Endodermal cell (in vitro differentiated cells): Measurements from ENCODE around the gene TAF6. TPM values are rescaled to one million over a fixed set of nuclear protein-coding genes. Genes with fewer than 3 reads are reported as not detected.

Experiments
- DNase-seq: peaks from one replicate; pipeline ENCODE4 v3.0.0-alpha.2; 2017
- H3K27ac ChIP-seq: 2 replicates; pipeline ENCODE4 v1.5.1; 2013; ENCODE audit warnings: mild to moderate bottlenecking, low read depth, low read length, moderate library complexity
- H3K27me3 ChIP-seq: 2 replicates; pipeline ENCODE4 v1.6.1; 2013; ENCODE audit warnings: mild to moderate bottlenecking, low read length, moderate library complexity; ENCODE audit not compliant: insufficient read depth, control insufficient read depth, poor library complexity, severe bottlenecking
- H3K36me3 ChIP-seq: 2 replicates; pipeline ENCODE4 v1.7.0; 2013; ENCODE audit warnings: mild to moderate bottlenecking, low read length, moderate library complexity; ENCODE audit not compliant: control insufficient read depth, insufficient read depth
- H3K4me1 ChIP-seq: one replicate; pipeline ENCODE4 v1.7.0; 2013; ENCODE audit warnings: low read length; ENCODE audit not compliant: control insufficient read depth, insufficient read depth
- H3K4me3 ChIP-seq: 2 replicates; pipeline ENCODE4 v1.5.1; 2013; ENCODE audit warnings: mild to moderate bottlenecking, low read length, moderate library complexity
- H3K9ac ChIP-seq: 2 replicates; pipeline ENCODE4 v1.6.1; 2013; ENCODE audit warnings: mild to moderate bottlenecking, low read length, moderate library complexity; ENCODE audit not compliant: poor library complexity, severe bottlenecking; ENCODE audit errors: extremely low read depth
- H3K9me3 ChIP-seq: 2 replicates; pipeline ENCODE4 v1.6.1; 2013; ENCODE audit warnings: mild to moderate bottlenecking, low read length, moderate library complexity; ENCODE audit not compliant: control insufficient read depth
- H3K27ac Mint-ChIP-seq: 2 replicates; pipeline ENCODE4 v1.8.0; 2020; ENCODE audit warnings: mixed read lengths
- H3K27me3 Mint-ChIP-seq: 2 replicates; pipeline ENCODE4 v1.8.0; 2021; ENCODE audit warnings: mild to moderate bottlenecking, mixed read lengths; ENCODE audit not compliant: insufficient read depth
- H3K36me3 Mint-ChIP-seq: 2 replicates; pipeline ENCODE4 v1.8.0; 2020; ENCODE audit warnings: low read depth, mixed read lengths
- H3K4me1 Mint-ChIP-seq: 2 replicates; pipeline ENCODE4 v1.8.0; 2020; ENCODE audit warnings: mixed read lengths
- H3K4me3 Mint-ChIP-seq: 2 replicates; pipeline ENCODE4 v1.8.0; 2020; ENCODE audit warnings: mild to moderate bottlenecking, moderate library complexity, mixed read lengths
- H3K9me3 Mint-ChIP-seq: 2 replicates; pipeline ENCODE4 v1.8.0; 2020; ENCODE audit warnings: mild to moderate bottlenecking, mixed read lengths
- WGBS, 2 experiments: methylation state at CpG; one replicate each; pipeline versions ENCODE4 v1.1.5 to v1.1.7; 2013; ENCODE audit warnings: missing lambda C conversion rate in 2 of 2, mixed read lengths in 1 of 2; ENCODE audit not compliant: insufficient coverage in 1 of 2, insufficient read length in 1 of 2; 5-methylcytosine and 5-hydroxymethylcytosine counted together
- total RNA-seq, 2 donors: library from RNA; stranded (reverse); fragmentation: NEBNext Ultra II Directional in 1 of 2; extraction: Animal tissue kit (Norgen Biotek cat#: 25700) in 1 of 2; gene quantifications; 2 replicates in 1 of 2; 3 replicates in 1 of 2; pipeline ENCODE4 v1.2.1, GENCODE V29; 2021
- TF ChIP-seq, protein P1 (sequence below): fragments of 200-600 bp; sonication (generic); conservative IDR thresholded peaks from 2 replicates; pipeline ENCODE4 v1.5.0; 2021; ENCODE audit warnings: antibody characterized with exemption, mild to moderate bottlenecking

Gene TAF6
- total RNA-seq, 2 donors from 2014 or later, result 83.1 to 113 TPM

DNA sequence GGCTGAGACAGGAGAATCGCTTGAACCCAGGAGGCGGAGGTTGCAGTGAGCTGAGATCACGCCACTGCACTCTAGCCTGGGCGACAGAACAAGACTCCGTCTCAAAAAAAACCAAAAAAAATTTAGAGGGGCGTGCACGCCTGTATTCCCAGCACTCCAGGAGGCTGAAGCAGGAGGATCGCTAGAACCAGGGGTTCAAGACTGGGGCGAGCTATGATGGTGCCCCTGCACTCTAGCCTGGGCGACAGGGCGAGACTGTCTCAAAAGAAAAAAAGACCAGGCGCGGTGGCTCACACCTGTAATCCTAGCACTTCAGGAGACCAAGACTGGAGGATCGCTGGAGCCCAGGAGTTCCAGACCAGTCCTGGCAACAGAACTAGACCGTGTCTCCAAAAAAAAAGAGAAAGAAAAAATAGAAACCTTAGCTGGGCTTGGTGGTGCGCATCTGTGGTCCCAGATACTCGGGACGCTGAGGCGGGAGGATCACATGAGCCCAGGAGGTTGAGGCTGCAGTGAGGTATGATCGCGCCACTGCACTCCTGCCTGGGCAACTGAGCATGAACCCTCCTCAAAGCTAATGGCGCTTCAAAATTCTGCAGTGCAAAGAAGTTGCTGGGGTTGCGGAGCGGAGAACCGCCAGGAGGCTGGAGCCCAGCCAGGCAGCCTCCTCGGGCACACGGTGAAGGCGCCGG is 7.2 kb upstream of the TAF6 start:
- Mint-ChIP-seq H3K36me3 (peaks cover 6% of the 10 kb centered on the region), H3K4me1 (peaks cover 6% of the 10 kb centered on the region), H3K9me3 (no peaks in the 10 kb centered on the region), H3K27ac (peak overlapping the region; percentile 99), H3K27me3 (peaks cover 21% of the 10 kb centered on the region), H3K4me3 (peak overlapping the region; percentile 96)
- peaks cover 5% of the 10 kb centered on the region for H3K36me3 ChIP-seq
- H3K4me3 ChIP-seq, result peak overlapping the region; percentile 85
- TF ChIP-seq, protein P1, sequence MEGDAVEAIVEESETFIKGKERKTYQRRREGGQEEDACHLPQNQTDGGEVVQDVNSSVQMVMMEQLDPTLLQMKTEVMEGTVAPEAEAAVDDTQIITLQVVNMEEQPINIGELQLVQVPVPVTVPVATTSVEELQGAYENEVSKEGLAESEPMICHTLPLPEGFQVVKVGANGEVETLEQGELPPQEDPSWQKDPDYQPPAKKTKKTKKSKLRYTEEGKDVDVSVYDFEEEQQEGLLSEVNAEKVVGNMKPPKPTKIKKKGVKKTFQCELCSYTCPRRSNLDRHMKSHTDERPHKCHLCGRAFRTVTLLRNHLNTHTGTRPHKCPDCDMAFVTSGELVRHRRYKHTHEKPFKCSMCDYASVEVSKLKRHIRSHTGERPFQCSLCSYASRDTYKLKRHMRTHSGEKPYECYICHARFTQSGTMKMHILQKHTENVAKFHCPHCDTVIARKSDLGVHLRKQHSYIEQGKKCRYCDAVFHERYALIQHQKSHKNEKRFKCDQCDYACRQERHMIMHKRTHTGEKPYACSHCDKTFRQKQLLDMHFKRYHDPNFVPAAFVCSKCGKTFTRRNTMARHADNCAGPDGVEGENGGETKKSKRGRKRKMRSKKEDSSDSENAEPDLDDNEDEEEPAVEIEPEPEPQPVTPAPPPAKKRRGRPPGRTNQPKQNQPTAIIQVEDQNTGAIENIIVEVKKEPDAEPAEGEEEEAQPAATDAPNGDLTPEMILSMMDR, result peak; percentile 29
- H3K9me3 ChIP-seq, result no peaks in the 10 kb centered on the region
- peak overlapping the region; percentile 92 for H3K27ac ChIP-seq
- H3K4me1 ChIP-seq, result no peaks in the 10 kb centered on the region
- WGBS, 2 experiments, result 24 to 29% methylated on average over 21 to 29 of the region's 29 CpGs
- peaks cover 12% of the 10 kb centered on the region for H3K27me3 ChIP-seq
- peak overlapping the region; percentile 88 for H3K9ac ChIP-seq
- DNase-seq, result no peak

DNA sequence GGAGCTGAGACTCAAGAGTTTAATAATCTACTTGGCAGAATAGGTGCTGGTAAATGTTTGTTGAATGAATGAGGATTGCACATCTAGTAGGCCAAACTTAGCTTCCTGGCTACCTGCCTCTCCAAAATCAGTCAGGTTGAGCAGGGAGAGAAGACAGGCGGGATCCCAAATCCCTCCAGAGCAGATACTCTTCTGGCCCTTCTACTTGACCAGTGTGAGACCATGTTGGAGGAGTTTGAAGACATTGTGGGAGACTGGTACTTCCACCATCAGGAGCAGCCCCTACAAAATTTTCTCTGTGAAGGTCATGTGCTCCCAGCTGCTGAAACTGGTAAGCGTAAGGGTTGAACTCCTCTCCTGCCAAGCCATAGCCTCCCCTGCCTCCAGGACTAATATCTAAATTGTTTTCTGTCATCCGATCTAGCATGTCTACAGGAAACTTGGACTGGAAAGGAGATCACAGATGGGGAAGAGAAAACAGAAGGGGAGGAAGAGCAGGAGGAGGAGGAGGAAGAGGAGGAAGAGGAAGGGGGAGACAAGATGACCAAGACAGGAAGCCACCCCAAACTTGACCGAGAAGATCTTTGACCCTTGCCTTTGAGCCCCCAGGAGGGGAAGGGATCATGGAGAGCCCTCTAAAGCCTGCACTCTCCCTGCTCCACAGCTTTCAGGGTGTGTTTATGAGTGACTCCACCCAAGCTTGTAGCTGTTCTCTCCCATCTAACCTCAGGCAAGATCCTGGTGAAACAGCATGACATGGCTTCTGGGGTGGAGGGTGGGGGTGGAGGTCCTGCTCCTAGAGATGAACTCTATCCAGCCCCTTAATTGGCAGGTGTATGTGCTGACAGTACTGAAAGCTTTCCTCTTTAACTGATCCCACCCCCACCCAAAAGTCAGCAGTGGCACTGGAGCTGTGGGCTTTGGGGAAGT is 5.4 kb upstream of the TAF6 start:
- Histone ChIP-seq H3K9ac (no peak overlapping the region), H3K27ac (no peak overlapping the region), H3K36me3 (peaks cover 5% of the 10 kb centered on the region), H3K9me3 (no peaks in the 10 kb centered on the region), H3K4me3 (no peak overlapping the region), H3K27me3 (peaks cover 12% of the 10 kb centered on the region), H3K4me1 (no peaks in the 10 kb centered on the region)
- peaks cover 18% of the 10 kb centered on the region for H3K27me3 Mint-ChIP-seq
- DNase-seq, result no peak
- H3K27ac Mint-ChIP-seq, result no peak overlapping the region
- H3K9me3 Mint-ChIP-seq, result no peaks in the 10 kb centered on the region
- TF ChIP-seq, protein P1, result no peak
- peaks cover 6% of the 10 kb centered on the region for H3K4me1 Mint-ChIP-seq
- H3K36me3 Mint-ChIP-seq, result peaks cover 6% of the 10 kb centered on the region
- H3K4me3 Mint-ChIP-seq, result peak overlapping the region; percentile 96
- WGBS, 2 experiments, result 88 to 99% methylated on average over 2 to 4 of the region's 4 CpGs

- Histone ChIP-seq H3K27ac (no peak overlapping the region), H3K9me3 (no peaks in the 10 kb centered on the region), H3K4me1 (no peaks in the 10 kb centered on the region), H3K9ac (no peak overlapping the region), H3K4me3 (no peak overlapping the region), H3K36me3 (peaks cover 5% of the 10 kb centered on the region), H3K27me3 (no peaks in the 10 kb centered on the region)
- DNase-seq, result no peak
- Mint-ChIP-seq H3K4me1 (peaks cover 8% of the 10 kb centered on the region), H3K9me3 (no peaks in the 10 kb centered on the region), H3K36me3 (peaks cover 6% of the 10 kb centered on the region), H3K27me3 (no peaks in the 10 kb centered on the region), H3K4me3 (no peak overlapping the region), H3K27ac (no peak overlapping the region)
- TF ChIP-seq, protein P1, result no peak
- WGBS, 2 experiments, result 90 to 100% methylated on average over 1 of the region's 1 CpG
Observed at GRCh38 chr7:100122568-100122967, 3.4 kb upstream of the TAF6 start.
